ENCODE data around the gene PMS2.

Gene PMS2

DNA sequence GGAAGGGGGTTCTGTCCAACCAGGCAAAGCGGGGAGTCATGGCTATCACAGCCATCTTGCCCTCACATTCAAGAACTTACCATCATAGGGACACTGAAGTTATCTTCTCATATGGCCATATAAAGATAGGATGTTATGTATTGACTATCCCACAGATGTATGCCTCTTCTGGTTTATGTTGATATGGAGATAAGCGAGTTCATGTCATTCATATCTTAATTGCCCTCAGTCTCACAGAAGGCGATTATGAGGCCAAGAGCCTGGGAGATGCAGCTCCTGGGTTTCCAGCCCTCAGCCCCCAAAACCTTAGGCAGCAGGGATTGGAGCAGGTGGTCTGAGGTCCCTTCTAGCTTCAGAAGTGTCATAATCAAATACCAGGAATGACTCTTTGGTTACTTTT, 13.9 kb upstream of the PMS2 start:
- no peak overlapping the region for H2BK120ac ChIP-seq (ENCODE audit: insufficient read depth, low read length, poor library complexity)
- DNase-seq = no peak
- no peaks in the 10 kb centered on the region for H3K79me1 ChIP-seq (ENCODE audit: low read length)
- no peak overlapping the region for H2AFZ ChIP-seq (ENCODE audit: insufficient read depth, low read length, poor library complexity)
- no peak overlapping the region for H3K4ac ChIP-seq (ENCODE audit: low read depth, low read length)
- no peak overlapping the region for H2BK12ac ChIP-seq (ENCODE audit: low read length)
- H4K91ac ChIP-seq (ENCODE audit: low read depth, low read length) = no peak overlapping the region
- peaks cover 51 to 69% of the 10 kb centered on the region in 2 experiments for H3K36me3 ChIP-seq (ENCODE audit: control insufficient read depth in 1 of 2, insufficient read depth in 2 of 2, low read length in 2 of 2)
- no CpG with 5 or more reads among the region's 3 CpGs for WGBS (ENCODE audit: extremely low coverage, insufficient coverage, insufficient read length)
- H3K4me2 ChIP-seq (ENCODE audit: low read length) = no peak overlapping the region
- no peak overlapping the region for H4K8ac ChIP-seq (ENCODE audit: low read depth, low read length)
- H3K27me3 ChIP-seq (ENCODE audit: insufficient read depth, low read length) = no peaks in the 10 kb centered on the region
- H3K18ac ChIP-seq (ENCODE audit: low read length) = no peak overlapping the region
- H3K79me2 ChIP-seq (ENCODE audit: control insufficient read depth, insufficient read depth, low read length, poor library complexity) = no peaks in the 10 kb centered on the region
- no peak overlapping the region for H3K27ac ChIP-seq (ENCODE audit: low read depth, low read length)
- no peak overlapping the region for H3K9ac ChIP-seq (ENCODE audit: low read length)
- H3K4me1 ChIP-seq (ENCODE audit: control insufficient read depth in 1 of 2, insufficient read depth in 2 of 2, low read length in 2 of 2) = peaks cover 4 to 14% of the 10 kb centered on the region in 2 experiments
- H3K14ac ChIP-seq (ENCODE audit: low read length) = no peak overlapping the region
- no peak overlapping the region for H2BK5ac ChIP-seq (ENCODE audit: low read depth, low read length, poor library complexity)
- no peak overlapping the region for H4K12ac ChIP-seq (ENCODE audit: low read depth, low read length)
- no peak overlapping the region for H3K23ac ChIP-seq (ENCODE audit: low read length)
- no peaks in the 10 kb centered on the region for H3K9me3 ChIP-seq (ENCODE audit: insufficient read depth, low read depth, low read length)
- H3K4me3 ChIP-seq (ENCODE audit: low read depth, low read length) = no peak overlapping the region
- H2AK5ac ChIP-seq (ENCODE audit: low read length) = no peak overlapping the region

- no peak overlapping the region for H3K23ac ChIP-seq (ENCODE audit: low read length)
- H3K9me3 ChIP-seq (ENCODE audit: insufficient read depth, low read depth, low read length) = no peaks in the 10 kb centered on the region
- H2AFZ ChIP-seq (ENCODE audit: insufficient read depth, low read length, poor library complexity) = no peak overlapping the region
- H3K27me3 ChIP-seq (ENCODE audit: insufficient read depth, low read length) = no peaks in the 10 kb centered on the region
- no peak overlapping the region for H3K14ac ChIP-seq (ENCODE audit: low read length)
- H4K8ac ChIP-seq (ENCODE audit: low read depth, low read length) = no peak overlapping the region
- H3K4me1 ChIP-seq (ENCODE audit: control insufficient read depth in 1 of 2, insufficient read depth in 2 of 2, low read length in 2 of 2) = peaks cover 4 to 11% of the 10 kb centered on the region in 2 experiments
- H3K4ac ChIP-seq (ENCODE audit: low read depth, low read length) = no peak overlapping the region
- no peak overlapping the region for H2AK5ac ChIP-seq (ENCODE audit: low read length)
- peaks cover 43 to 67% of the 10 kb centered on the region in 2 experiments for H3K36me3 ChIP-seq (ENCODE audit: control insufficient read depth in 1 of 2, insufficient read depth in 2 of 2, low read length in 2 of 2)
- no peak overlapping the region for H3K4me2 ChIP-seq (ENCODE audit: low read length)
- peak; percentile 83 to 93 for DNase-seq
- WGBS (ENCODE audit: extremely low coverage, insufficient coverage, insufficient read length) = no CpG with 5 or more reads among the region's 11 CpGs
- no peak overlapping the region for H4K12ac ChIP-seq (ENCODE audit: low read depth, low read length)
- H3K18ac ChIP-seq (ENCODE audit: low read length) = no peak overlapping the region
- no peak overlapping the region for H2BK120ac ChIP-seq (ENCODE audit: insufficient read depth, low read length, poor library complexity)
- no peak overlapping the region for H2BK12ac ChIP-seq (ENCODE audit: low read length)
- H3K27ac ChIP-seq (ENCODE audit: low read depth, low read length) = peak overlapping the region; percentile 38
- H3K4me3 ChIP-seq (ENCODE audit: low read depth, low read length) = no peak overlapping the region
- no peaks in the 10 kb centered on the region for H3K79me1 ChIP-seq (ENCODE audit: low read length)
- no peak overlapping the region for H3K9ac ChIP-seq (ENCODE audit: low read length)
- no peak overlapping the region for H4K91ac ChIP-seq (ENCODE audit: low read depth, low read length)
- no peak overlapping the region for H2BK5ac ChIP-seq (ENCODE audit: low read depth, low read length, poor library complexity)
- H3K79me2 ChIP-seq (ENCODE audit: control insufficient read depth, insufficient read depth, low read length, poor library complexity) = no peaks in the 10 kb centered on the region
Measured at GRCh38 chr7:6020371-6021286, 11.8 kb upstream of the PMS2 start.

DNA sequence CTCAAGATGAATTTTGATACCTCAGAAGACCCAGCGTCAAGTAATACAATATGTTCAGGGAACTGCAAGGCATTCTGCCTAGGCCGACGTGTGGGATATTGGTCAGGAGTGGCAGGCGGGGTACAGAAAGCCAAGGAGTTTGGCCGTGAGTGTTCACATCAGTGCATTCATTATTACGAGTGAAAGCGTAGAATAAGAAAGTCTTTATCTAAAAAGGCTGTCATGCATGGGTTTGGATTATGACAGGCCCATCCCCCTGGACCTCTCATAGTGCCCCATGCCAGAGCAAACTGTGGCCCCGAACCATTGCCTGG, 7.8 kb upstream of the PMS2 start:
- Histone ChIP-seq H3K9me3 (ENCODE audit: insufficient read depth, low read depth, low read length) (no peaks in the 10 kb centered on the region), H4K12ac (ENCODE audit: low read depth, low read length) (no peak overlapping the region), H3K4me3 (ENCODE audit: low read depth, low read length) (no peak overlapping the region), H3K4ac (ENCODE audit: low read depth, low read length) (no peak overlapping the region), H3K9ac (ENCODE audit: low read length) (no peak overlapping the region), H3K4me2 (ENCODE audit: low read length) (no peak overlapping the region), H3K4me1 (ENCODE audit: control insufficient read depth in 1 of 2, insufficient read depth in 2 of 2, low read length in 2 of 2) (peaks cover 4 to 13% of the 10 kb centered on the region in 2 experiments), H3K79me2 (ENCODE audit: control insufficient read depth, insufficient read depth, low read length, poor library complexity) (no peaks in the 10 kb centered on the region), H4K91ac (ENCODE audit: low read depth, low read length) (no peak overlapping the region), H3K14ac (ENCODE audit: low read length) (no peak overlapping the region), H2AFZ (ENCODE audit: insufficient read depth, low read length, poor library complexity) (no peak overlapping the region), H2BK120ac (ENCODE audit: insufficient read depth, low read length, poor library complexity) (no peak overlapping the region), H3K27me3 (ENCODE audit: insufficient read depth, low read length) (no peaks in the 10 kb centered on the region), H3K23ac (ENCODE audit: low read length) (no peak overlapping the region), H4K8ac (ENCODE audit: low read depth, low read length) (no peak overlapping the region), H2BK12ac (ENCODE audit: low read length) (no peak overlapping the region), H2AK5ac (ENCODE audit: low read length) (no peak overlapping the region), H3K36me3 (ENCODE audit: control insufficient read depth in 1 of 2, insufficient read depth in 2 of 2, low read length in 2 of 2) (peaks cover 21 to 41% of the 10 kb centered on the region in 2 experiments), H2BK5ac (ENCODE audit: low read depth, low read length, poor library complexity) (no peak overlapping the region), H3K79me1 (ENCODE audit: low read length) (no peaks in the 10 kb centered on the region), H3K27ac (ENCODE audit: low read depth, low read length) (no peak overlapping the region), H3K18ac (ENCODE audit: low read length) (no peak overlapping the region)
- WGBS (ENCODE audit: extremely low coverage, insufficient coverage, insufficient read length) = no CpG with 5 or more reads among the region's 8 CpGs
- DNase-seq = no peak

- Histone ChIP-seq H3K27ac (ENCODE audit: low read depth, low read length) (no peak overlapping the region), H2AK5ac (ENCODE audit: low read length) (no peak overlapping the region), H3K27me3 (ENCODE audit: insufficient read depth, low read length) (no peaks in the 10 kb centered on the region), H3K18ac (ENCODE audit: low read length) (no peak overlapping the region), H4K8ac (ENCODE audit: low read depth, low read length) (no peak overlapping the region), H2AFZ (ENCODE audit: insufficient read depth, low read length, poor library complexity) (no peak overlapping the region), H3K36me3 (ENCODE audit: control insufficient read depth in 1 of 2, insufficient read depth in 2 of 2, low read length in 2 of 2) (peaks cover 21 to 38% of the 10 kb centered on the region in 2 experiments), H4K12ac (ENCODE audit: low read depth, low read length) (no peak overlapping the region), H3K9me3 (ENCODE audit: insufficient read depth, low read depth, low read length) (no peaks in the 10 kb centered on the region), H2BK12ac (ENCODE audit: low read length) (no peak overlapping the region), H3K9ac (ENCODE audit: low read length) (no peak overlapping the region), H3K4ac (ENCODE audit: low read depth, low read length) (no peak overlapping the region), H3K23ac (ENCODE audit: low read length) (no peak overlapping the region), H2BK120ac (ENCODE audit: insufficient read depth, low read length, poor library complexity) (no peak overlapping the region), H3K4me3 (ENCODE audit: low read depth, low read length) (no peak overlapping the region), H4K91ac (ENCODE audit: low read depth, low read length) (no peak overlapping the region), H3K14ac (ENCODE audit: low read length) (no peak overlapping the region), H3K79me2 (ENCODE audit: control insufficient read depth, insufficient read depth, low read length, poor library complexity) (no peaks in the 10 kb centered on the region), H3K79me1 (ENCODE audit: low read length) (no peaks in the 10 kb centered on the region), H3K4me1 (ENCODE audit: control insufficient read depth in 1 of 2, insufficient read depth in 2 of 2, low read length in 2 of 2) (peaks cover 4 to 13% of the 10 kb centered on the region in 2 experiments), H3K4me2 (ENCODE audit: low read length) (no peak overlapping the region), H2BK5ac (ENCODE audit: low read depth, low read length, poor library complexity) (no peak overlapping the region)
- no peak for DNase-seq
- no CpG with 5 or more reads among the region's 8 CpGs for WGBS (ENCODE audit: extremely low coverage, insufficient coverage, insufficient read length)
Measured at GRCh38 chr7:6015917-6016652, 7.2 kb upstream of the PMS2 start.
